ENCODE results near the gene ASB3. TPM values are rescaled to one million over a fixed set of nuclear protein-coding genes. Genes with fewer than 3 reads are reported as not detected.
A peak's percentile ranks its signal among the peaks of the same experiment; 100 is the strongest.

The ASB3 gene
- total and polyA plus RNA-seq, 9 of the 15 experiments (the other 6 are each of a cell fraction or from before 2014, with no cell fraction given) = 13.6 to 35.3 (median 18.7) TPM

DNA sequence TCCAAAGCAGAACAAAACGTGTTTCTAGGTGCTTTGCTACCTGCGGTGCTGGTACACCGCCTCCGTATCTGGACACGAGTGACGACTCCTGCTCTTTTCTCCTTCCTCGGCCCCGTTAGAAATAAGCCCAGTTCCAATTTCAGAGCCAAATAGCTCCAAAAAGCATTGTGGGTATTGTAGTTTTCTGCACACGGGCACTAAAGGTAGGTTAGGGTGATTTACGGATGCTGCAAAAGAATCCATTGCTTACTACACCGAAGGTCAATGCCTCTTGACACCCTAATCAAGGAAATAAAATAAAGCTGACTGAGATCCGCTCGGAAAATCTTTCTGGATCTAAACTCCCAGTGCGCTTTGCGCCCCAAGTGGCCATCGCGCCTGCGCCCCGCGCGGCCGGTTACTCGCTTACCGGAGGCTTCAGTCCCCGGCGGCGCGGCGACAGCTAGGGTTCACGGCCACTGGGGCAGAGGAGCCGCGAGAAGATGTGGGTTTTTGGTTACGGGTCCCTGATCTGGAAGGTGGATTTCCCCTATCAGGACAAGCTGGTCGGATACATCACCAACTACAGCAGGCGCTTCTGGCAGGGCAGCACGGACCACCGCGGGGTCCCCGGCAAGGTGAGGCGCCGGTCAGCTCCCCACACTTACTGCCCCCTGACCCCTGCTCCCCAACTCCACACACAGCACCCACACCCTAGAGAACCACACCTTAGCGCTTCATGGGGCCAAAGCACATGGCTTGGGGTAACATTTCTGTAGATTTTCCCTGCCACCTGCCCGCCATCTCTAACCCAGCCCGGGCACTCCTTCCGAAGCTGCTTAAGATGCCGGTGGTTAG, 19.1 kb downstream of the ASB3 start, which contains the start of gene CHAC2 (continued):
- TF ChIP-seq SMAD4 (CRISPR knock-in tag; conservative IDR thresholded peaks at IDR 0.05) (no peak), SRF (CRISPR knock-in tag; IDR thresholded peaks at IDR 0.05) (no peak), NONO (IDR thresholded peaks at IDR 0.05; ENCODE audit: low read depth in 2 of 2, low read length in 1 of 2) (no peak; a peak in 1 of 4 replicates), RUNX1 (IDR thresholded peaks at IDR 0.05; ENCODE audit: low read depth) (no peak), ZNF143 (CRISPR knock-in tag; IDR thresholded peaks at IDR 0.05) (peak; percentile 85), DMBX1 (CRISPR knock-in tag; IDR thresholded peaks at IDR 0.05; ENCODE audit: borderline replicate concordance) (no peak), ZNF282 (CRISPR knock-in tag; IDR thresholded peaks at IDR 0.05) (no peak), ZNF253 (CRISPR knock-in tag; conservative IDR thresholded peaks at IDR 0.05) (no peak), NFIX (CRISPR knock-in tag; IDR thresholded peaks at IDR 0.05; ENCODE audit: low read depth) (no peak), GABPB1 (CRISPR knock-in tag; IDR thresholded peaks at IDR 0.05) (peak; percentile 43; the same call in 1 of the 2 replicates), MCM3 (IDR thresholded peaks at IDR 0.05) (no peak), PRPF4 (IDR thresholded peaks at IDR 0.05; ENCODE audit: insufficient read depth, low read depth, low read length, poor library complexity, severe bottlenecking) (no peak), SRSF7 (optimal IDR thresholded peaks at IDR 0.05; ENCODE audit: low read depth, low read length) (no peak), CBX5 (IDR thresholded peaks at IDR 0.05; ENCODE audit: borderline replicate concordance, low read depth) (no peak), POLR2H (tag; IDR thresholded peaks at IDR 0.05; ENCODE audit: low read depth) (peak; percentile 63; the same call in 1 of the 2 replicates)
- TF ChIP-seq, protein P1, sequence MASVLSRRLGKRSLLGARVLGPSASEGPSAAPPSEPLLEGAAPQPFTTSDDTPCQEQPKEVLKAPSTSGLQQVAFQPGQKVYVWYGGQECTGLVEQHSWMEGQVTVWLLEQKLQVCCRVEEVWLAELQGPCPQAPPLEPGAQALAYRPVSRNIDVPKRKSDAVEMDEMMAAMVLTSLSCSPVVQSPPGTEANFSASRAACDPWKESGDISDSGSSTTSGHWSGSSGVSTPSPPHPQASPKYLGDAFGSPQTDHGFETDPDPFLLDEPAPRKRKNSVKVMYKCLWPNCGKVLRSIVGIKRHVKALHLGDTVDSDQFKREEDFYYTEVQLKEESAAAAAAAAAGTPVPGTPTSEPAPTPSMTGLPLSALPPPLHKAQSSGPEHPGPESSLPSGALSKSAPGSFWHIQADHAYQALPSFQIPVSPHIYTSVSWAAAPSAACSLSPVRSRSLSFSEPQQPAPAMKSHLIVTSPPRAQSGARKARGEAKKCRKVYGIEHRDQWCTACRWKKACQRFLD (CRISPR knock-in tag; IDR thresholded peaks at IDR 0.05) = no peak
- TF ChIP-seq, protein P2, sequence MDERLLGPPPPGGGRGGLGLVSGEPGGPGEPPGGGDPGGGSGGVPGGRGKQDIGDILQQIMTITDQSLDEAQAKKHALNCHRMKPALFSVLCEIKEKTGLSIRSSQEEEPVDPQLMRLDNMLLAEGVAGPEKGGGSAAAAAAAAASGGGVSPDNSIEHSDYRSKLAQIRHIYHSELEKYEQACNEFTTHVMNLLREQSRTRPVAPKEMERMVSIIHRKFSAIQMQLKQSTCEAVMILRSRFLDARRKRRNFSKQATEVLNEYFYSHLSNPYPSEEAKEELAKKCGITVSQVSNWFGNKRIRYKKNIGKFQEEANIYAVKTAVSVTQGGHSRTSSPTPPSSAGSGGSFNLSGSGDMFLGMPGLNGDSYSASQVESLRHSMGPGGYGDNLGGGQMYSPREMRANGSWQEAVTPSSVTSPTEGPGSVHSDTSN (CRISPR knock-in tag; IDR thresholded peaks at IDR 0.05; ENCODE audit: low read depth) = no peak
- TF ChIP-seq, protein P2 (tag; conservative IDR thresholded peaks at IDR 0.05; ENCODE audit: low read depth) = no peak
- TF ChIP-seq, protein P3, sequence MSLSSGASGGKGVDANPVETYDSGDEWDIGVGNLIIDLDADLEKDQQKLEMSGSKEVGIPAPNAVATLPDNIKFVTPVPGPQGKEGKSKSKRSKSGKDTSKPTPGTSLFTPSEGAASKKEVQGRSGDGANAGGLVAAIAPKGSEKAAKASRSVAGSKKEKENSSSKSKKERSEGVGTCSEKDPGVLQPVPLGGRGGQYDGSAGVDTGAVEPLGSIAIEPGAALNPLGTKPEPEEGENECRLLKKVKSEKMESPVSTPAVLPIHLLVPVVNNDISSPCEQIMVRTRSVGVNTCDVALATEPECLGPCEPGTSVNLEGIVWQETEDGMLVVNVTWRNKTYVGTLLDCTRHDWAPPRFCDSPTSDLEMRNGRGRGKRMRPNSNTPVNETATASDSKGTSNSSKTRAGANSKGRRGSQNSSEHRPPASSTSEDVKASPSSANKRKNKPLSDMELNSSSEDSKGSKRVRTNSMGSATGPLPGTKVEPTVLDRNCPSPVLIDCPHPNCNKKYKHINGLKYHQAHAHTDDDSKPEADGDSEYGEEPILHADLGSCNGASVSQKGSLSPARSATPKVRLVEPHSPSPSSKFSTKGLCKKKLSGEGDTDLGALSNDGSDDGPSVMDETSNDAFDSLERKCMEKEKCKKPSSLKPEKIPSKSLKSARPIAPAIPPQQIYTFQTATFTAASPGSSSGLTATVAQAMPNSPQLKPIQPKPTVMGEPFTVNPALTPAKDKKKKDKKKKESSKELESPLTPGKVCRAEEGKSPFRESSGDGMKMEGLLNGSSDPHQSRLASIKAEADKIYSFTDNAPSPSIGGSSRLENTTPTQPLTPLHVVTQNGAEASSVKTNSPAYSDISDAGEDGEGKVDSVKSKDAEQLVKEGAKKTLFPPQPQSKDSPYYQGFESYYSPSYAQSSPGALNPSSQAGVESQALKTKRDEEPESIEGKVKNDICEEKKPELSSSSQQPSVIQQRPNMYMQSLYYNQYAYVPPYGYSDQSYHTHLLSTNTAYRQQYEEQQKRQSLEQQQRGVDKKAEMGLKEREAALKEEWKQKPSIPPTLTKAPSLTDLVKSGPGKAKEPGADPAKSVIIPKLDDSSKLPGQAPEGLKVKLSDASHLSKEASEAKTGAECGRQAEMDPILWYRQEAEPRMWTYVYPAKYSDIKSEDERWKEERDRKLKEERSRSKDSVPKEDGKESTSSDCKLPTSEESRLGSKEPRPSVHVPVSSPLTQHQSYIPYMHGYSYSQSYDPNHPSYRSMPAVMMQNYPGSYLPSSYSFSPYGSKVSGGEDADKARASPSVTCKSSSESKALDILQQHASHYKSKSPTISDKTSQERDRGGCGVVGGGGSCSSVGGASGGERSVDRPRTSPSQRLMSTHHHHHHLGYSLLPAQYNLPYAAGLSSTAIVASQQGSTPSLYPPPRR (CRISPR knock-in tag; IDR thresholded peaks at IDR 0.05; ENCODE audit: borderline replicate concordance) = no peak
